Endodermal cell (in vitro differentiated cells): Measurements from ENCODE around the gene VAV2. TPM values are rescaled to one million over a fixed set of nuclear protein-coding genes. Genes with fewer than 3 reads are reported as not detected.

Experiments used
- DNase-seq: peaks from one replicate; pipeline ENCODE4 v3.0.0-alpha.2; 2017
- H3K27ac ChIP-seq: 2 replicates; pipeline ENCODE4 v1.5.1; 2013; ENCODE audit warnings: mild to moderate bottlenecking, low read depth, low read length, moderate library complexity
- H3K27me3 ChIP-seq: 2 replicates; pipeline ENCODE4 v1.6.1; 2013; ENCODE audit warnings: mild to moderate bottlenecking, low read length, moderate library complexity; ENCODE audit not compliant: insufficient read depth, control insufficient read depth, poor library complexity, severe bottlenecking
- H3K36me3 ChIP-seq: 2 replicates; pipeline ENCODE4 v1.7.0; 2013; ENCODE audit warnings: mild to moderate bottlenecking, low read length, moderate library complexity; ENCODE audit not compliant: control insufficient read depth, insufficient read depth
- H3K4me1 ChIP-seq: one replicate; pipeline ENCODE4 v1.7.0; 2013; ENCODE audit warnings: low read length; ENCODE audit not compliant: control insufficient read depth, insufficient read depth
- H3K4me3 ChIP-seq: 2 replicates; pipeline ENCODE4 v1.5.1; 2013; ENCODE audit warnings: mild to moderate bottlenecking, low read length, moderate library complexity
- H3K9ac ChIP-seq: 2 replicates; pipeline ENCODE4 v1.6.1; 2013; ENCODE audit warnings: mild to moderate bottlenecking, low read length, moderate library complexity; ENCODE audit not compliant: poor library complexity, severe bottlenecking; ENCODE audit errors: extremely low read depth
- H3K9me3 ChIP-seq: 2 replicates; pipeline ENCODE4 v1.6.1; 2013; ENCODE audit warnings: mild to moderate bottlenecking, low read length, moderate library complexity; ENCODE audit not compliant: control insufficient read depth
- H3K27ac Mint-ChIP-seq: 2 replicates; pipeline ENCODE4 v1.8.0; 2020; ENCODE audit warnings: mixed read lengths
- H3K27me3 Mint-ChIP-seq: 2 replicates; pipeline ENCODE4 v1.8.0; 2021; ENCODE audit warnings: mild to moderate bottlenecking, mixed read lengths; ENCODE audit not compliant: insufficient read depth
- H3K36me3 Mint-ChIP-seq: 2 replicates; pipeline ENCODE4 v1.8.0; 2020; ENCODE audit warnings: low read depth, mixed read lengths
- H3K4me1 Mint-ChIP-seq: 2 replicates; pipeline ENCODE4 v1.8.0; 2020; ENCODE audit warnings: mixed read lengths
- H3K4me3 Mint-ChIP-seq: 2 replicates; pipeline ENCODE4 v1.8.0; 2020; ENCODE audit warnings: mild to moderate bottlenecking, moderate library complexity, mixed read lengths
- H3K9me3 Mint-ChIP-seq: 2 replicates; pipeline ENCODE4 v1.8.0; 2020; ENCODE audit warnings: mild to moderate bottlenecking, mixed read lengths
- WGBS, 2 experiments: methylation state at CpG; one replicate each; pipeline versions ENCODE4 v1.1.5 to v1.1.7; 2013; ENCODE audit warnings: missing lambda C conversion rate in 2 of 2, mixed read lengths in 1 of 2; ENCODE audit not compliant: insufficient coverage in 1 of 2, insufficient read length in 1 of 2; 5-methylcytosine and 5-hydroxymethylcytosine counted together
- total RNA-seq, 2 donors: library from RNA; stranded (reverse); fragmentation: NEBNext Ultra II Directional in 1 of 2; extraction: Animal tissue kit (Norgen Biotek cat#: 25700) in 1 of 2; gene quantifications; 2 replicates in 1 of 2; 3 replicates in 1 of 2; pipeline ENCODE4 v1.2.1, GENCODE V29; 2021
- TF ChIP-seq, protein P1 (sequence below): fragments of 200-600 bp; sonication (generic); conservative IDR thresholded peaks from 2 replicates; pipeline ENCODE4 v1.5.0; 2021; ENCODE audit warnings: antibody characterized with exemption, mild to moderate bottlenecking

The VAV2 gene
- total RNA-seq, 2 donors from 2014 or later, result 29.8 to 35.9 TPM

- WGBS, 2 experiments, result 91 to 96% methylated on average over 5 to 6 of the region's 6 CpGs
These were observed 19.3 kb upstream of the VAV2 start for GRCh38 chr9:134011401-134011800.

DNA sequence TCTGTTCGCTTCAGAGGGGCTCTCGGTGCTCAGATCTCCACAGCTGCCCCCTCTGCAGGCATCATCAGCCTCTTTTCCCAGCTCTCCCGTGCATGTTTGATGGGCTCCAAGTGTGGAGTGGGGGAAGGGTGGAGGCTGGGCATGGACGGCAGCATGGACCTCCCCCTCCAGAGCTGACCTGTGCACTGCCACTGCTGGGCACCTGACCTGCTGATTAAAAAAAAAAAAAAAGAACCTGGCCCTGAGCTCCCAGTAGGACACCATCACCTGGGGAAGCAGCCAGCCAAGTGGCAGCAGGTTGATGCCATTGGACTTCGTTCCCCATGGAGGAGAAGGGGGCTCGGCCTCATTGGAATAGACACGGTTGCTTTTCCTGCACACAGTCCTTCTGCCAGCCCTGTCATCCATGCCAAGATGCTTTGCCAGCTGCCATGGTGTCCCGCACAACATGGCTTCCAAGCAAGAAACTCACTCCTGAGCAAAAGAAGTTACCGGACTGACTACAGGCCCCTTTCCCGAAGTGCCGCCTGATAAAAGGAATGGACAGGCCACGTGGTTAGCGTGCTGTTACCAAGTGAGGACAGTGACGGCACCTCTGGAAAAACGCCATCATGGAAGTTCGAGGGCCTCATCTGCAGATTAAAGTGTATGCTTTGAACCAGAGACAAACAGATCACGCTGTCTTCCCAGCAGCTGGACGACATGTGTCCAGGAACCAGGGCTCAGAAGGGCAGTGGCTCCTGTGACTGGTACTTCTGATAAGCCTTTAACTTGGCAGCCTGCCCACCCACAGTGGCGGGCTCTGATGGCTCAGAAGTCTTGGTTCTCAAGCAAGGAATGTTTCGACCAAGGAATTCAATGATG lies 18.4 kb upstream of the VAV2 start:
- 89 to 91% methylated on average over 16 to 20 of the region's 20 CpGs for WGBS, 2 experiments
- Histone ChIP-seq H3K9me3 (peaks cover 24% of the 10 kb centered on the region), H3K36me3 (no peaks in the 10 kb centered on the region), H3K27ac (no peak overlapping the region), H3K27me3 (no peaks in the 10 kb centered on the region), H3K9ac (no peak overlapping the region), H3K4me3 (no peak overlapping the region), H3K4me1 (no peaks in the 10 kb centered on the region)
- Mint-ChIP-seq H3K27ac (no peak overlapping the region), H3K9me3 (peaks cover 28% of the 10 kb centered on the region), H3K4me3 (no peak overlapping the region), H3K4me1 (no peaks in the 10 kb centered on the region), H3K36me3 (peaks cover 3% of the 10 kb centered on the region), H3K27me3 (no peaks in the 10 kb centered on the region)
- no peak for DNase-seq
- TF ChIP-seq, protein P1, sequence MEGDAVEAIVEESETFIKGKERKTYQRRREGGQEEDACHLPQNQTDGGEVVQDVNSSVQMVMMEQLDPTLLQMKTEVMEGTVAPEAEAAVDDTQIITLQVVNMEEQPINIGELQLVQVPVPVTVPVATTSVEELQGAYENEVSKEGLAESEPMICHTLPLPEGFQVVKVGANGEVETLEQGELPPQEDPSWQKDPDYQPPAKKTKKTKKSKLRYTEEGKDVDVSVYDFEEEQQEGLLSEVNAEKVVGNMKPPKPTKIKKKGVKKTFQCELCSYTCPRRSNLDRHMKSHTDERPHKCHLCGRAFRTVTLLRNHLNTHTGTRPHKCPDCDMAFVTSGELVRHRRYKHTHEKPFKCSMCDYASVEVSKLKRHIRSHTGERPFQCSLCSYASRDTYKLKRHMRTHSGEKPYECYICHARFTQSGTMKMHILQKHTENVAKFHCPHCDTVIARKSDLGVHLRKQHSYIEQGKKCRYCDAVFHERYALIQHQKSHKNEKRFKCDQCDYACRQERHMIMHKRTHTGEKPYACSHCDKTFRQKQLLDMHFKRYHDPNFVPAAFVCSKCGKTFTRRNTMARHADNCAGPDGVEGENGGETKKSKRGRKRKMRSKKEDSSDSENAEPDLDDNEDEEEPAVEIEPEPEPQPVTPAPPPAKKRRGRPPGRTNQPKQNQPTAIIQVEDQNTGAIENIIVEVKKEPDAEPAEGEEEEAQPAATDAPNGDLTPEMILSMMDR, result no peak

More at GRCh38 chr9:134011401-134011800, 19.3 kb upstream of the VAV2 start:
- H3K9me3 Mint-ChIP-seq, result peaks cover 33% of the 10 kb centered on the region
- peaks cover 25% of the 10 kb centered on the region for H3K9me3 ChIP-seq
- H3K27me3 Mint-ChIP-seq, result no peaks in the 10 kb centered on the region
- TF ChIP-seq, protein P1, result no peak
- H3K27me3 ChIP-seq, result no peaks in the 10 kb centered on the region
- no peaks in the 10 kb centered on the region for H3K4me1 ChIP-seq
- H3K27ac Mint-ChIP-seq, result no peak overlapping the region
- H3K4me3 ChIP-seq, result no peak overlapping the region
- no peaks in the 10 kb centered on the region for H3K36me3 ChIP-seq
- no peaks in the 10 kb centered on the region for H3K4me1 Mint-ChIP-seq
- peaks cover 3% of the 10 kb centered on the region for H3K36me3 Mint-ChIP-seq
- H3K27ac ChIP-seq, result no peak overlapping the region
- no peak for DNase-seq
- H3K9ac ChIP-seq, result no peak overlapping the region
- H3K4me3 Mint-ChIP-seq, result no peak overlapping the region

DNA sequence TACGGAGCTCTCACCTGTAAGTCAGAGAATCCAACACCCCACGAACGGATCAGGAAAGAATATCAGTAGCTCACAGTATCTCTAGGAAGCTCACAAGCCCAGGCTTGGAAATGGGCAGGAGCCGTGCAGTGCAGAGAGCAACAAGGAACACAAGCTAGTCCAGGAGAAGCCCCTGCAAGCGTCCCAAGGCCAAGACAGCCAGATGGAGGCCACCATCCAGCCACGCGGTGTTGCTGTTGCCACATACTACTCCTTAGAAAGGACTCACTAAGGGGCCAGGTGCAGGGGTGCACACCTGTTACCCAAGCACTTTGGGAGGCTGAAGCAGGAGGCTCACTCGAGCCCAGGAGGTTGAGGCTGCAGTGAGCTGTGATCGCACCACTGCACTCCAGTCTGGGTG lies 15.4 kb upstream of the VAV2 start:
- Mint-ChIP-seq H3K4me1 (no peaks in the 10 kb centered on the region), H3K36me3 (no peaks in the 10 kb centered on the region), H3K27ac (no peak overlapping the region), H3K9me3 (peaks cover 16% of the 10 kb centered on the region), H3K4me3 (no peak overlapping the region), H3K27me3 (no peaks in the 10 kb centered on the region)
- Histone ChIP-seq H3K27me3 (no peaks in the 10 kb centered on the region), H3K4me3 (no peak overlapping the region), H3K9ac (no peak overlapping the region), H3K27ac (no peak overlapping the region), H3K9me3 (peaks cover 12% of the 10 kb centered on the region), H3K4me1 (no peaks in the 10 kb centered on the region), H3K36me3 (no peaks in the 10 kb centered on the region)
- TF ChIP-seq, protein P1, result no peak
- 90 to 96% methylated on average over 4 to 9 of the region's 9 CpGs for WGBS, 2 experiments
- DNase-seq, result no peak
